ENCODE results near the gene TTC23.
"Not testable (repeated sequence)": the region's sequence is repeated elsewhere in the genome, so short reads cannot be mapped to it uniquely, and the experiment has no call there.

The TTC23 gene

DNA sequence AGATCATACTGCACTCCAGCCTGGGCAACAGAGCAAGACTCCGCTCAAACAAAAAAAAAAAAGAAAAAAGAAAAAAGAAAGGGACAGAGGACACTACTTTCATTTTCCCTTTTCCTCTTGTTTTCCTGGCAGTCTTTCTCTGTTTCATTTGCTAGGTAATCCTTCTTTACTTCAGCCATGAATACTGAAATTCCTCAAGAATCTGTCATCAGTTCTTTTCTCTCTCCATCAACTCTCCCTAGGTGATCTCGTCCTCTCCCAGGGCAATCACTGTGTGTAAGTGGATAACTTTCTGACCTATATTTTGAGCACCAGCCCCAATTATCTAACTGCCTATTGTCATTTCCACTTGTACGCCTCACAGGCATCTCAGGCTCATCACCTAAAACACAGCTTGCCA, 51.5 kb downstream of the TTC23 start:
- no peak for DNase-seq (ENCODE audit: low read depth)

DNA sequence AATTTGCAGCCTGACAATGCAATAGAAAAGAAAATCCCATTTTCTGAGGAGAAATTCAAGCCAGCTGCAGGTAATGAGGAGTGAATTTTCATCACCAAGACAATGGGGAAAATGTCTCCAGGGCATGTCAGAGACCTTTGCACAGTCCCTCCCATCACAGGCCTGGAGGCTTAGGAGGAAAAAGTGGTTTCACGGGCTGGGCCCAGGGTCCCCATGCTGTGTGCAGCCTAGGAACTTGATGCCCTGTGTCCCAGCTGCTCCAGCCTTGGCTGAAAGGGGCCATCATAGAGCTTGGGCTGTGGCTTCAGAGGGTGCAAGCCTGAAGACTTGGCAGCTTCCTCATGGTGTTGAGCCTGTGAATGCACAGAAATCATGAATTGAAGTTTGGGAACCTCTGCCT, 57.2 kb downstream of the TTC23 start:
- DNase-seq (ENCODE audit: low read depth), result not testable (repeated sequence)

DNA sequence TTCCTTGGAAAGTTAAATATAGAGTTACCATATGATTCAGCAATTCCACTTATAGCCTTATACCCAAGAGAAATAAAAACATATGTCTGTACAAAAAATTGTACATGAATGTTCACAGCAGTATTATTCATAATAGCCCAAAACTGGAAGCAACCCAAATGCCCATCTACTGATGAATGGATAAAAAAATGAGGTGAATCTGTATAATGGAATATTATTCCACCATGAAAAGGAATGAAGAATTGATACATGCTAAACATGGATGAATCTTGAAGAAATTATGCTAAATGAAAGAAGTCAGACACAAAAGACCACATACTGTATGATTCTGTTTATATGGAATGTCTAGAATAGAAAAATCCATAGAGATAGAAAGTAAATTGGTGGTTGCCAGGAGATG, 61.4 kb downstream of the TTC23 start:
- DNase-seq (ENCODE audit: low read depth), result no peak

DNA sequence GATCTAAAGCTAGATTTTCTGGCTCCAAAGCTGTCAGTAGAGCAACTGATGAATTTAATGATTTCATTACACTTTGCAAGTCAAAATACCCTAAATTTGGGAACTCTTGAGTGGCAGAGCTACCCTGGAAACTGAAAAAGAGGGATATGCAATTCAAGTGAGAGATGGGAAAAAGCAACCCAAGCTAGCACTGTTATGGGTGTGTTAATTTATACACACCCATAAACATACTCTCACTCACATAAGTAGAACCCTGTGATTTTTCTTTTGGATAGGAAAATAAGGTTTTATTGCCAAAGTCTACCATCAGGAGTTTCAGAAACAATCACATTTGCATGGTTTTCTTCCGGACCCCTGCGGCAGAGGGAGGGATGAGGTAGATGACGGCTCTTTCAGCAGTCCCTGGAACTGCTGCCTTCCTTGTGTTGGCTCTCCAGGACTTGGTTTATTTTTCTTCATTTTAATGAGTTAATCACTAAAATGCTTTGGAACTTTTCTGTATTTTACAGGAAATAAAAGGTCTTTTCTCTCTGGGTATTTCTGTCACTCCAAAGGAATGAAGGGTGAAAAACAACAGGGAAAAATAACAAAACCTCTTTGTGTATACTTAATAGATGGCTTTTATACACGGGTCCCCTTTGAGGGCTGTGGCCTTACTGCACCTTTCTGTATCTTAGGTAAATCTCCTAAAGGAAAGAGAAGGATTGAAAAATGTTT, 63.8 kb downstream of the TTC23 start:
- DNase-seq (ENCODE audit: low read depth), result no peak

DNA sequence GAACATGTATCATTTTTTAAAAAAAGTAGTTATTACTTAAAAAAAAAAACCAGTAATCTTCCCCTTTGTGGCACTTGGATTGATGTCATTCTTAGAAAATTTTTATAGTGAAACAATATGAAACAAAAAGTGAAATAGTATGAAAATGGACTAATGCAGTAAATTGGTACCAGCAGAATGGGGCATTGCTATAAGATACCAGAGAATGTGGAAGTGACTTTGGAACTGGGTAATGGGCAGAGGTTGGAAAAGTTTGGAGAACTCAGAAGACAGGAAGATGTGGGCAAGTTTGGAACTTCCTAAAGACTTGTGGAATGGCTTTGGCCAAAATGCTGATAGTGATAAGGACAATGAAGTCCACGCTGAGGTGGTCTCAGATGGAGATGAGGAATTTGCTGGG, 66.6 kb downstream of the TTC23 start:
- no peak for DNase-seq (ENCODE audit: low read depth)

DNA sequence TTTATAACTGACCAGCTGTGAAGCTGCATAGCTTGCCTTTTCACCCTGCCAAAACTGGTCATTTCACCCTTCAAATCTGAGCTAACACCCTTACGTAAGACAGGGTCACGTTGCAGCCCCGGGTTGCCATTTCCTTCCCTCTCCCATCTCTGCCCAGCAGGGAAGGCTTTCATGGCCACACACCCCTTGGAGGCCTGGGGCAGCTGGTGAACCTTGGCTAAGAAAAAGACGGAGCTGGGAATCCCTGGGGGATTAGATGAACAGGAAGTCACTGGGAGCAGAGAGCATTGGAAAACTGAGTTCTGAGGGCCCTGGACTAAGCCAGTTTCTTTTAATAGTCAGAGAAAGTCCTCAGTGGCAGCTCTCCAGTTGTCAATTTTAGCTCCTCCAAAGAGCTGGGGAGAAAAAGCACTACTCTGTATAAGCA, 67.8 kb downstream of the TTC23 start:
- no peak for DNase-seq (ENCODE audit: low read depth)

DNA sequence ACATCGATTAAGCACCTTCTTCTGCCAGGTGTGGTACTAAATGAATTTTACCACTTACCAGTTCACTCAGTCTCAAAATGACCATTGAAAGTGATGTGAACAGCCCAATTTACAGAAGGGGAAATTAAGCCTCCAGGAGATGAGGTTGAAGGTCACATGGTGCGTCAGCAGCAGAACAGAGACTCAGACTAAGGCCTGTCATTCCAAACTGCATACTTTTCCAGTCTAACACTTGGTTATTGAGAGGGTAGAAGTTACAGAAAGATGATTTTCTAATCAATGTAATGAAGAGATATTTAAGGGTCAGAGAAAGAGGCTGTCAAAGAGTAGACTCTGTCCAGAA, 68.4 kb downstream of the TTC23 start:
- no peak for DNase-seq (ENCODE audit: low read depth)

DNA sequence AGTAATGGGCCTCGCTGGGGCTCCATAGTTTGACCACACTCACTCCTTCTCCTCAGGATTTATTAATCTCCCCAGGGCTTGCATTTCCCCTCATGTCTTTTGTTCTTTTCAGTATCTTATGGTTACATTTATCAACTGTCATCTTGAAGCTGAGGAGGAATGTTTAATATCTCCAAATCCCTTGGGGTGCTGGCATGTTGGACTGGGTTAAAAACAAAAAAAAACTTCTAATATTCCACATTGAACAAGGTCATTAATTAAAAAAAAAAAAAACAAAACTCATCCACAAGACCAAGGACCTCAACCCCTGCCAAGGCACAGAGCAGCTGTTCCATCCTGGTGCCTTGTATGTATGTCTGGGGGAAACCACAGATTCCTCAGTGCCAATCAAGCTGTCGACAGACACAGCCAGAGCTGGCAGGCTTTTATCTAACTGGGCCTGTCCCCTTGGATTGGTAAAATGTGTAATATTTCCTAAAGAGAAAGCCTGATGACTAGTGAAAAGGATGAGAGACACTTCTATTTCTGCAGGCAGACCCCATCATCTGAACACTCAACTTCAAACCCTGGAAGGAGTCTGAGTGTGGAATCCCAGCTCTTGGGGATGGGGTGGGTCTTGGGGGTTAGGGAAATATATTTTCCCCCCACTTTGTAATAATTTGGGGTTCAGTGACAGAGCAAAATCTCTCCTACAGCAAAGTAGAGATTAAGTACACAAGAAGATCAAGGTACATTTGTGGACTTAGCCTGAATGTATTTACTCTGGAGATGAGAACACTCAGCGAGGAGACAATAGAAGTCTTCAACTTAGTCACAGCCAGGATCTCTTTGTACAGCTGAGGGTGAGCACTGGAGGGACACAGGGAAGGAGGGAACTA, 69.1 kb downstream of the TTC23 start:
- DNase-seq (ENCODE audit: low read depth), result no peak

DNA sequence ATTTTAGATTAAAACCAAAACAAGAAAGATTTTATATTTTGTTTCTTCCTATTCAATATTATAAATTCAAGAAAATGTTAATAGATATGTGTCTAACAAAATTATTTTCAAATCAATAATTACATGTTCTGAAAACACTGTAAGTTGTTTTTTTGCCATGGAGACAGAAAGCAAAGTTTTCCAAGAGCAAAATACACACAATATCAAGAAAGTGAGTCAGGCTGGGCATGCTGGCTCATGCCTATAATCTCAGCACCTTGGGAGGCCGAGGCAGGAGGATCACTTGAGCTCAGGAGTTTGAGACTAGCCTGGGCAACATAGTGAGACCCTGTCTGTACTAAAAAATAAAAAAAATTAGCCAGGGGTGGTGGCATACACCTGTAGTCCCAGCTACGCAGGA, 71.7 kb downstream of the TTC23 start:
- DNase-seq (ENCODE audit: low read depth), result no peak

DNA sequence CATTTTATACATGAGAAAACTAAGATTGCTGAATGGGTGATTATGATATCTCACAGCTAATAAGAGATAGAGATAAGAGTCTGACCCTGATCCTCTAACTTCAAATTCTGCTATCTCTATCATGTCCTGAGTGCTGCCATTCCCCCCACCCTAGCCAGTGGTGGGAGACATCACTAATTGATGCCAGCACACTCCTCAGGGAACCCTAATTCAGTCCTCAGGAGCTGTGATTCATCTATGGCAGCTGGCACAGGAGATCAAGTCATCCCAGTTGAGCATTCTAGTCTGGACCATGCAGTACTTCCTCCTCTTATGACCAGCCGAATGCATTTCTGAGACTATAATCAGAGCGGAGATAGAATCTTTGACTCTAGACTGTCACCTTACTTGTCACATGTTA, 72.6 kb downstream of the TTC23 start:
- DNase-seq (ENCODE audit: low read depth), result no peak

DNA sequence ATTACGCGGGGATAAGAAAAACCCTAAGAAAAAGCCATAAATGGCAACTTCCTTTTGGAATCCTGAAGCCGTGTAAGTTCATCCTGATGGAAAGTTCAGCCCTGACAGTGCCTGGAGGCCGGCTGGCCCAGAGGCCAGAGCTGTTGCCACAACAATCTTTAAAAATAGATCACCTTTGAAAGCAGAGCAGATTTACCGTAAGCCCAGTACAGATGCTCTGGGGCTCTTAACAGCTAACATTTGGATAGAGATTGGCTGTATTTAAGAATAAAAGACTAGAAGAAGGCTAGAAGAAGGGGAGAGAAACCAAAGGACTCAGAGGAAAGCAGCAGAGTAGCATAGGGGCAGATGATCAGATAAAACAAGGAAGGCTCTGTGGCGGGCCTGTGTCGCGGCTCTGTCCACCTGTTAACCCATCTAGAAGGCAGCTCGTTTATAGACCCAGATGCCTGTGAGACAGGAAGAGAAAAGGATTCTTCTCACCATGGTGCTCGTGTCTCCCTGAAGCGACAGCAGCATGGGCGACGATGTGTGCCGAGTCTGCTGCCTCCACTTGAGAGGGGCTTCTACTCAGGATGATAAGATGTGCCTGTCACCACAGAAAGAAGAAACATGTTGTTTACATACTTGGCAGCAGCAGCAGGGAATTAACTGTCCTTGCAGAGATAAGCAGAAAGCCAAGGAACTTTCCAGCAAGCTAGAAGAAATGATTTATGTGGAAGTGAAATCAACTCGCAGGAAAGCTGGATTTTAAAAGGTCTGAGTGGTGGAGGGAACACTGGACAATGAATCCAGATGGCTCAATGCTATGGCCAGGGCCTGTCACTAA, 74.6 kb downstream of the TTC23 start:
- no peak for DNase-seq (ENCODE audit: low read depth)

DNA sequence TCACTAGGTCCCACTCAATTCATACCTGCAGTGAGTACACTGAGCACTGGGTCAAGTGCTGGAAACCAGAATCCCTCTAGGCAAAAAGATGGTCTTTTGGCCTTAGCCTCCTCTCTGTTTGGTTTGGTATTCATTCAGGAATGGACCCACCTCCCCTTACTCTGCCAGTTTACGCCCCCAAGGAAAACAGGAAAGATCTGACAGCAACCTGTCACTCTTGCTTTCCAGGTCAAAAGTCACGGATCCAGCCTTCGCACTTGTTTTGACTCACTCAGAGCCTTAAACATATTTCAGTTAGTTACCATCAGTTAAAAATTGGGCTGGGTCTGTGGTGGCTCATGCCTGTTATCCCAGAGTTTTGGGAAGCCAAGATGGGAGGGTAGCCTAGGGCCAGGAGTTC, 76.4 kb downstream of the TTC23 start:
- DNase-seq (ENCODE audit: low read depth), result no peak

DNA sequence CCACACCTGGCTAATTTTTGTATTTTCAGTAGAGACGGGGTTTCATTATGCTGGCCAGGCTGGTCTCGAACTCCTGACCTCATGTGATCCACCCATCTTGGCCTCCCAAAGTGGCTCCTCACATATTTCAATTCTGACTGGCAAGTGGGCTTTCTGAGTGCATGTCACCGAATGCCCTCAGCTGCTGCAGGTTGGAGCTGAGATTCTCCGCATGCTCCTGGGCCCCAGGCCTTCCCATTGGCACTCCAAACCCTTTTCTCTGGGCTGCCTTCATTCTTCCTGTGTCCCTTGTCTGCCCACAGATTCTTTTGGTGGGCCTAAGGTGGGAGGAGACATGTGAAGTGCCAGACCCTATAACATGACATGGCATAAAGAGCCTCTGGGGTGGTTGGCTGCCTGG, 77.2 kb downstream of the TTC23 start:
- no peak for DNase-seq (ENCODE audit: low read depth)

DNA sequence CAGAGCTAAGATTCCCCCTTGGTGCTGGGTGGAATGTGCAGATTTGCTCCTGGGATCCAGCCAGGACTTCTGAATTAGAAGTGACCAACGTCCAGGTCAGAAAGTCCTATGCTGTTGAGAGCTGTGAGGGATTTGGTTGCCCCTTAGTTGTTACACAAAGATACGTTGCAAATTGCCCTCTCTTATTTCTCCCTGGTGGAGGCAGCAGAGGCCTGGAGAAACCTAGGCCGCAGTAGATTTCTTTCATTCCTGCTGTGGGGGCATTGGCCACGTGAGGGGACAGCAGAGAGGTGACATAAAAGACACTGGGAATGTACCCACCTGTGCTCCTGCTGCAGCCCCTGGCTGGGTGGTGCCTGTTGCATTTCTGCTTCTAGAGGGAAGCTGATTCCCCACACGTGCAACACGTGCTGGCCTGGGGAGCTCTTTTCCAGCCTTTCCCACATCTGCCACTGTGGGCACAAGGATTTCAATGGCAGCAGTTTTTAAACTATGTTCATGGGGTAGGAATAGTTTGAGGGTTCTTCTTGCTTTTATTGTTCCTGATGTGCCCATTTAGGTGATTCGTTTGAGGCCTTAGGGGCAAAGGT, 78.8 kb downstream of the TTC23 start:
- DNase-seq (ENCODE audit: low read depth), result no peak

DNA sequence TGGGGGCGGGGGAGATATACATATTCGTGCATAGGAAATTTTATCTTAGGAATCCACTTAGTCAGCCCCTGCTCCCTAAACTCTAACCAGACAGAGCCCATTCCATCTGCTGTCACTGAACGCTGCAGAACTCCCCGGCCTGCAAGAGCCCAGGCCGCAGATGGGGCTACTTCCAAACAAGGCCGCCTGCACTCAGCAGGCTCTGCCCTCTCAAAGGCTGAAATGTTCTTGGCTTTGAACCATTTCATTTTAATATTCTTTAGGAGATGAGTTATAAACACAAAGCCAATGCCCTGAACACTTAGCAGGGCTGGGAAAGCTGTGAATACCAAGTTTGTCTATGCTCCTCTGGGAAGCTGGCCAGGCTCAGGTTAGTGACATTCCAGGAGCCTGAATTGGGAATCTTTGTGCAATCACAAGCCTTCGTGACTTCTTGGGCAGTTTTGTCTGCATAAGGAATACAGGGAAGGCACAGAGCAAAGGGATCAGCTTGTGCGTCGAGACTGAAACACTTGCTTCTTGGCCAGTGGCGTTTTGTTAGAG, 79.5 kb downstream of the TTC23 start:
- no peak for DNase-seq (ENCODE audit: low read depth)

DNA sequence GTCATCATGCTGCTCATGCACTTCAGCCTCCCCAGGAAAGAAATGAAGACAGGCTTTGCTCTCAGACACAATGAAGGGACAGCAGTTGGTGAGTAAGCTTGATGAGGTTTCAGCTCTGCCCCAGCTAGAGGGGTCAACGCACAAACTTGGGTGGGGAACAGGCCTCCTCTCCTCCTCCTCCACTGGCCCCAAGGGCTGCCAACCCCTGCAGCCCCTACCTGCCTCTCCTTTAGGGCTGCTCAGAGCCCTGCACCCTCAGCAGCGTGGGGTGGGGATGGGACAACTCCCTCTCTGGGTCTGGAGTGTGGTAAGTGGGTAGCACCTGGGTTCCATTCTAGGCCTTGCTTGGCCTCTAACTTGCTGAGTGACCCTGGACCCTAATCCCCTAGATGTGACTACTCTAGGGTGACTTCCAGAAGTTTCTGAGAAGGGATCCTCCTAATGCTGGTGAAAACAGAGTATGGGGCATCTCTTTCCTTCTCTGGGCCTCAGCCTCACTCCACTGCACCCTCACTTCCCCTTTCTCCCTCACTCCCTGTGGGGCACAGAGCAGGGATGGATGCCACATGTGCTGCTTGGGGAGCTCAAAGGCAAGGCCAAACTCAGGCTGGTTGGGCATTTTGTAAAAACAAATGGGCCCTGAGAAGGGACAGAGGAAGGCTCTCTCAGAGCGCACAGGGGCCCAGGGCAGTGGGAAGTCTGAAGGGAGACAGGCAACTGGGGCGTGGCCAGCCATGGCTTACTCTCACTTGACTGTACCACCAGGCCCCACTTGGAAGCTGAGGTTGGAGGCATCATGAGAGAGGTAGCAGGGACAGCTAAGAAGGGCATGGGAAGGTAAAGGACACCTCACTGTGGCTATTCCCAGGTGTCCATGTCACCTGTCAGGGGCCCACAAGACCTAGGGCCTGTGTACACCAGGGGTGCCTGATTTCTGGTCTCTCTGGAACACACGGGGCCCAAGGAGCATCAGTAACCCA, 80.5 kb downstream of the TTC23 start:
- DNase-seq (ENCODE audit: low read depth), result no peak

DNA sequence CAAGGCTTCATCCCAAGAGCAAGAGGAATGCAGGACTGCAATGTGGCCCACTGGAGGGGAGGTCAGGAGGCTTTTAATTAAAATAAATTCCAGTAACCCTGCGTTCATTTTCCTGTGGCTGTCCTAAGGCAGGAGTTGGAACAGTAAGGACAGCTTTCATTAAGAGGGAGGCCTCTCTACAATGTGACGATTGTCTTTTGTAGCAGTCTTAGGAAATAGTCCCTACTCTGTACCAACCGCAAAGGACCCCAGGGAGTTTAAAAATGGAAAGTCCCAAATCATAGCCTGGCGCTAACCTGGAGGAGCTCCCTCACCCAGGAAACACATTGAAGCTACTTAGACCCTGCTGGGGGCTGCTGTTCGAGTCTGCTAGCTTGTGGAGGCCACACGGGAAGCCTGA, 81.7 kb downstream of the TTC23 start:
- DNase-seq (ENCODE audit: low read depth), result no peak

DNA sequence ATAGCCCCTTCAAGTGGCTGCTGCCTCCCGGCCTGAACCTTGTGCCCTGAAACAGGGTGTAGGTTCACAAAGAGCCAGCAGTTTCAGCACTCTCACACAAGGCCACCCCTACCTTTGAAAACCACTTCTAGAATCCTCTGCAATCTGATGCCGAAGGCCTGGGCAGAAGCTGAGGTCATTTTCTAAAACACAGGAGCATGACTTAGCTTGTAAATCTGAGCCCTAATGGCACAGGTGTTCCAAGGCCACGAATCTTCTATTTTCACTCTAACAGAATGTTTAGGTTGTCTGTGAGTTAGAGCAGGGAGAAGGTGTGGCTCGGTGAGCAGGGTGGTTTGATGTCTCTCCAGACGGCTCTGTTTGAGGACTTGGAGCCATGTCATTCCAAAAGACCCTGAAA, 82.2 kb downstream of the TTC23 start:
- DNase-seq (ENCODE audit: low read depth), result no peak

DNA sequence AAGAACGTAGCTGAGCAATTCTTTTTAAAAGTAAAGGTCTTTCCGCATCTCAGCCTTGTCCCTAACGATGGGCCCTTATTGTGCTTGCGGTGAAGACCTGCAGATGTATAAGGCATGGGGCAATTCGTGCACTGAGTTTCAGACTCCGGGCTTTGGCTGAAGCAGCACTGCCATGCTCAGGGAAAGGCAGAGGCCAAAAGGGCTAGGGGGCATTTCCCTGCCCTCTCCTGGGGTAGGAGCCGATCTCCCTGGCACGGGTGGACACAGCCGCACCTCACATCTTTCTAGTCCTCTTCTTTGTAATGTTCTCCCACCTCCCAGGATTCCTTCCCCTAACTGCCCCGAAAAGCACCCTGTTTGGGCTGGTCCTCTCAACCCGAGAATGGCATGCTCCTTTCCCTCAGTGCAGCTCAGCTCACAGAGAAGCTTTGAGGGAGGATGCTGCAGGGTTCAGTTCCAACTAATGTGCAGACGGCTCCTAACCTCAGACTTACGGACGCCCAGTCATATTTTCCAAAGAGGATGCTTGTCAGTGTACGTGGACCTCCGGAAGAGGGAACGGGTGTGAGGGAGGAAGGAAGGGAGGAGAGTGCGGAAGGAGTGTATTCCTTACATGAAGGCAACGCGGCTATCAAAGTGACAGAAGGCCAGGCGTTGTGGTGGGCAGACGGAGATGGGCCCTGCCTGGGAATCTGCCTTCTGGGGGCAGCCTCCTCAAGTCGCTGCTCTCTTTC, 83.3 kb downstream of the TTC23 start:
- DNase-seq (ENCODE audit: low read depth), result no peak

Data from HS-27A (cell line).